ENCODE measurements around the gene FAM228B. TPM values are rescaled to one million over a fixed set of nuclear protein-coding genes. Genes with fewer than 3 reads are reported as not detected.

The FAM228B gene
- total and polyA plus RNA-seq, 9 of the 15 experiments (the other 6 are each of a cell fraction or from before 2014, with no cell fraction given): 1.1 to 3.7 (median 2.6) TPM

- TF ChIP-seq POLR2AphosphoS2 (IDR thresholded peaks at IDR 0.05; ENCODE audit: low read length) (peak; percentile 22; the same call in 1 of the 2 replicates), ZNF740 (CRISPR knock-in tag; IDR thresholded peaks at IDR 0.05) (no peak), ZNF740 (tag; IDR thresholded peaks at IDR 0.05) (no peak), CAMTA2 (CRISPR knock-in tag; conservative IDR thresholded peaks at IDR 0.05) (no peak), PTBP1 (IDR thresholded peaks at IDR 0.05; ENCODE audit: low read depth, low read length) (no peak), CTCF (IDR thresholded peaks at IDR 0.05 in 2 of 3, conservative IDR thresholded peaks at IDR 0.05 in 1 of 3; ENCODE audit: insufficient read depth in 2 of 3, low read depth in 1 of 3, low read length in 3 of 3) (peak; percentile 85 to 95 (median 86)), STAT5A (IDR thresholded peaks at IDR 0.05; ENCODE audit: borderline replicate concordance, low read length) (no peak), E2F3 (CRISPR knock-in tag; IDR thresholded peaks at IDR 0.05) (0 out of 2 replicates have a peak, but pooled peaks have one; percentile 10), ZNF512 (tag; IDR thresholded peaks at IDR 0.05) (no peak), ETV1 (tag; conservative IDR thresholded peaks at IDR 0.05; ENCODE audit: low read depth) (no peak), PCBP2 (IDR thresholded peaks at IDR 0.05; ENCODE audit: low read depth, low read length, poor library complexity, severe bottlenecking) (no peak), MITF (IDR thresholded peaks at IDR 0.05) (peak; percentile 52), ZNF398 (CRISPR knock-in tag; IDR thresholded peaks at IDR 0.05) (no peak), FUS (optimal IDR thresholded peaks at IDR 0.05; ENCODE audit: low read depth, low read length) (no peak), ZNF79 (CRISPR knock-in tag; IDR thresholded peaks at IDR 0.05; ENCODE audit: low read depth) (0 out of 2 replicates have a peak, but pooled peaks have one; percentile 18)
Observed at GRCh38 chr2:24084386-24085199, 38.7 kb upstream of the FAM228B start, which contains the start of gene TP53I3 (continued).
